H7 (cell line): ENCODE data around the gene KCNK5. TPM values are rescaled to one million over a fixed set of nuclear protein-coding genes. Genes with fewer than 3 reads are reported as not detected.

Experiments used
- DNase-seq: peaks from one replicate; pipeline ENCODE4 v3.0.0; 2012
- H3K27me3 ChIP-seq: 2 replicates; pipeline ENCODE4 v1.6.0; 2011; ENCODE audit warnings: mild to moderate bottlenecking, low read length; ENCODE audit not compliant: control insufficient read depth, insufficient read depth
- H3K36me3 ChIP-seq: replicated peaks from 2 replicates; pipeline ENCODE4 v1.5.1; 2011; ENCODE audit warnings: low read length; ENCODE audit not compliant: control insufficient read depth, insufficient read depth
- H3K4me3 ChIP-seq: 2 replicates; pipeline ENCODE4 v1.5.1; 2011; ENCODE audit warnings: low read depth, mild to moderate bottlenecking, control low read depth, low read length, moderate library complexity; ENCODE audit not compliant: insufficient read depth
- total RNA-seq: library from RNA; depleted of rRNA; stranded (reverse); fragments of >200 nt; shearing (Covaris generic); gene quantifications from 2 replicates; pipeline ENCODE4 v1.2.3, GENCODE V29; 2014

The KCNK5 gene
- total RNA-seq, 1 experiment from 2014 or later, result 23.8 TPM

DNA sequence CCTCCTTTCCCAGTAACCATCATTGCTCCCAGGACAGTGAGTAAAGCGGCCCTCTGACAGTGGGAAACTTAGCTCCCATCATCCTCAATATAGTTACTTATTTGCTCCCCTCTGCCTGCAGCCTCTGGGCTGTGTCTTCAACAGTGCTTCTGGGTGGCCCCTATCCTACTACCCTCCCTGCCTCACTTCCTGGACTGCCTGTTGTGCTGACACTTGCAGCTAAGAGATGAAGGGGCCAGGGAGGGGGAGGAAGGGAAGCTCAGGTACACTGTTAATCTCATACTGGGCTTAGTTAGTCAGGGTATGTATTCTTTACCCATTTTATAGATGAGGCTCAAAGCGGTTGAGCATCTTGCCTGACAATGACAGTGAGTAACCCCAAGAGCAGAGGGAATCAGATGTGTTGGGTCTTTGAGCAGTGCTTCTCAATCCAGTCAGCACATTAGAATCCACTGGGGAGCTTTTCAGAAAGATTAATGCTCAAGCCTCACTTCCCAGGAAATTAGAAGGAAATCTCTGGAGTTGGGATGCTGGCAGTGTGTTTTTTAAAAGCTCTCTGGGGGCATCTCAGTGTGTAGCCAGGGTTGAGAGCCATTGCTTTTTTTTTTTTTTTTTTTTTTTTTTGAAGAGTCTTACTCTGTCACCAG is 27.1 kb upstream of the KCNK5 start:
- DNase-seq, result peak; percentile 66
- H3K27me3 ChIP-seq, result no peaks in the 10 kb centered on the region
- H3K4me3 ChIP-seq, result no peak overlapping the region
- no peaks in the 10 kb centered on the region for H3K36me3 ChIP-seq

DNA sequence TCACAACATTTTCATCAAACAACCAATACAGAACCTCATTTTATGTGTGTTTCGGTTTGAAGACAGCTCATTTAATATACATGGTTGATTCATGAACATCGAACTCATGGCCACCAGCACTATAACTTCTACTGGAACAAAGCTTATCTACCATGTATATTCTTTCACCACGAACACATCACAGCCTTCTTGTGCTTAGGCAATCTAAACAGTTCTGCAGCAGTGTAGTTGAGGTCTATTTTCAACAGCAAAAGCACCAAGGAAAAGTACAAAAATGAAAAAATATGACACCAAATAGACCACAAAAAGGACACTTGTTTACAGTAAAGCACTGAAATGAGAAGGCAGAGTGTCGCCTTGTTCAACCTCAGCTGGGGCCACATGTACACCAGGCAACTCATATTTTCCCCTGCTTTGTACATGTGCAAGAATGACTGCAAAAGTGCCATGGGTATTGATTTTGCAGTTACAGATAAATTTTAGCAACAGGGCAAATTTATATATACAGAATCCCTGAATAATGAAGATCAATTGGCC is 25.8 kb upstream of the KCNK5 start:
- Histone ChIP-seq H3K36me3 (no peaks in the 10 kb centered on the region), H3K27me3 (no peaks in the 10 kb centered on the region), H3K4me3 (no peak overlapping the region)
- DNase-seq, result no peak

DNA sequence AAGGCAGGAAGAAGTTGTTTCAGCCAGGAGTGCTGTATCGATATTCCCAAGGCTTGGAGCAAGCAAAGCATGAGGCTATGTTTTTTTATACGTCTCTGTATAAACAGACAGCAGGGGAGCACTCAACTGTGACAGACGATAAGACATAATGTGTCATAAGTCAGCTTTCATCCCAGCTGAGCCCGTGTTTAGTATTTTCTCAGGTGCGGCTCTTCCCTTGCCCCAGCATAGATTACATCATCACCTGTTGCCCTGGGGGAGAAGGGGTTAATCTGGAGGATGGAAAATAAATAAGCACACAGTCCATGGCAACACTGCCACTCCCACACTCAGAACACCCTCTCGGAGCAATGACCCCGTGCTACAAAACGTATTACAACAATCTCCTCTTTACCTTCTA is 22.1 kb upstream of the KCNK5 start:
- DNase-seq, result no peak
- H3K36me3 ChIP-seq, result no peaks in the 10 kb centered on the region
- H3K27me3 ChIP-seq, result no peaks in the 10 kb centered on the region
- H3K4me3 ChIP-seq, result no peak overlapping the region

DNA sequence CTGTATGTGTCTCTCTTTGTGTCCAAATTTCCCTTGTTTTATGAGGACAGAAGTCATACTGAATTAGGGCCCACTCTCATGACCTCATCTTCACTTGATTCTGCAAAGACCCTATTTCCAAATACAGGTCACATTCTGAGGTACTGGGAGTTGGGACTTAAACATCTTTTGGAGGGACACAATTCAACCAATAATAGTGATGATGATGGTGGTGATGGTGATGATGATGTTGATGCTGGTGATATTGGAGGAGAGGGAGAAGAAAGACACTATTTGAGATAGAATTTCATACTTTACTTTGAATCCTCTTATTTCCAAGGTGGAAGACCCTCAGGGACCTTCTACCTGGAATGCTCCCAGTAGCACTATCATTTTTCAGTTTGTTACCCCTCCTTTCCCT is 21.2 kb upstream of the KCNK5 start:
- no peak for DNase-seq
- H3K27me3 ChIP-seq, result no peaks in the 10 kb centered on the region
- H3K4me3 ChIP-seq, result no peak overlapping the region

DNA sequence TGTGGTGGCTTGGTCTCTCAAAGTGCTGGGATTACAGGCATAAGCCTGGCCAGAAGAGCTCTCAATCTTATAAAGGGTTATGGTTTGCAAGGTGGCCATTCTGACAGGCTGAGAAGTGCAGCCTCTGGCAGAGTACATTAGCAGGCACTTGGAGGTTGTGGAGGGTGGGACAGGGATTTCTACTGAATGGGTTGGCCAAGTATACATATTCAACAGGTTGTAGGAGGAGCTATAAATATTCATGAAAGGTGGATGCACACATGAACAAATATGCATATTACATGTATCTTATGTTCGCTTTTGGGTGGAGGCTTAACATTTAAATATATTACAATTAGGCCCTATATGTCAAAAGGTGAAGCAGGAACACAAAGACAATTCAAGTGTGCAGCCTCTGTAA is 20.0 kb upstream of the KCNK5 start:
- Histone ChIP-seq H3K4me3 (no peak overlapping the region), H3K36me3 (no peaks in the 10 kb centered on the region), H3K27me3 (no peaks in the 10 kb centered on the region)
- DNase-seq, result no peak

More for the DNA sequence above, 21.2 kb upstream of the KCNK5 start:
- no peaks in the 10 kb centered on the region for H3K36me3 ChIP-seq

DNA sequence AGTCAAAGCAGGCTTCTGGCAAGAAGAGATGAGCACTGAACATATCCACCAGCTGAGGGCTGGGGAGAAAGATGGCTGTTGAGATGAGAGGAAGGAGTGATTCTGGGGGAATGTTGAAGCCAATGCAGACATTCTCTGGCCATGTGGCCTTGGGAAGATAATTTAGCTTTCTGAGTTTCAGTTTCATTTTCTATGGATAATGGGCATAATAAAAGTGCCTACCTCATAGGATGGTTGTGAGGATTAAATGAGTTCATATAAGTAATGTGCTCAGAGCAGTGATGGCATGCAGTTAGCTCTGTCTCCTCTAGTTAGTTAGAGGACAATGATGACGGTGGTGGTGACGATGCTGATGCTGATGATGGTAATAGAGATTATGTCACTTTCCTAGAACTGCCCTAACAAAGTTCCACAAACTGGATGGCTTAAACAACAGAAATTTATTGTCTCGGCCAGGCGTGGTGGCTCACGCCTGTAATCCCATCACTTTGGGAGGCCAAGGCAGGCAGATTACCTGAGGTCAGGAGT is 18.5 kb upstream of the KCNK5 start:
- no peak for DNase-seq
- H3K4me3 ChIP-seq, result no peak overlapping the region
- no peaks in the 10 kb centered on the region for H3K36me3 ChIP-seq
- no peaks in the 10 kb centered on the region for H3K27me3 ChIP-seq

DNA sequence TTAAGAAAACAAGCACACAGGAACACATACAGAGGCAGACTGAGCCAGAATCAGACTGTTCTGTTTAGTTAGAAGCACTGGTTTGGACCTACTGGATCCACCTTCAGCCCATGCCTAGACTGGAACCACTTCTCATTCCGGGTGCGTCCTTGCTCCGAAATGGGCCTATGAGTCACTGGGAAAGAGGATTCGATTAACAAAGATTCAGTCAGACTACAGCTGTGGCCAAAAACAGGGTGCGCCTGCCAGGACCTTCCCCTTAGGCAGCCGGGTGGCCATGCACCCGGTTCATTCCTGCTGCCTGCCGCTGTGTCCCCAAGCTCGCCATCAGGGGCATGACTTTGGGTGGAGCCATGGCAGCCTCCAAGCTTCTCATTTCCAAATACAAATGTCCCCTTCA is 14.5 kb upstream of the KCNK5 start:
- no peak for DNase-seq
- Histone ChIP-seq H3K4me3 (no peak overlapping the region), H3K27me3 (no peaks in the 10 kb centered on the region), H3K36me3 (no peaks in the 10 kb centered on the region)

DNA sequence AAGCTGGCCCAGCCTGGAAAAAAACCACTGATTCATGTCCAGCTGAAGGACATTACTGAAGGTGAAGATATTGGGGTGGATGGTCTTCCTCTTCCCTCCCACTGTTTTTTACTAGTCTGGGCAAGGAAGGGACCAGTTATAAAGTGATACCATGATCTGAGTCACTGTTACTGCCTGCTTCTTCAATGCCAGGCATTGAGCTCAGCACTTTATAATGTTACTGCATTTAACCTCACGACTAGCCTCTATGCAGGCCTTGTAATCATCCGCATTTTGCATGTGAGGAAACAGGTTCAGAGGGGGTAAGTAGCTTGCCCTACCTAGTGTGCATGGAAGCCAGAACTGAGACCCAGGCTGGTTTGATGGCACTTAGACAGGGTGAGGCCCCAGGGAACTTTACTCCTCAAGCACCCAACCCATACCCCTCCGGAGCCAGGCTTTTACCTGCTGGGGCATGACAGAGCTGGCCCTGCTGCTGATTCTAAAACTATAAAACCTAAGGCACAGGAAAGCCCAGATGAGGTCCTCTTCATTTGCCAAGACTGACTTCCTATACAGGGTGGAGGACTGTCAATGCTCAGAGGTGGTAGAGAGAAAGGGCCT is 11.0 kb upstream of the KCNK5 start:
- H3K4me3 ChIP-seq, result no peak overlapping the region
- no peaks in the 10 kb centered on the region for H3K36me3 ChIP-seq
- no peaks in the 10 kb centered on the region for H3K27me3 ChIP-seq
- no peak for DNase-seq

DNA sequence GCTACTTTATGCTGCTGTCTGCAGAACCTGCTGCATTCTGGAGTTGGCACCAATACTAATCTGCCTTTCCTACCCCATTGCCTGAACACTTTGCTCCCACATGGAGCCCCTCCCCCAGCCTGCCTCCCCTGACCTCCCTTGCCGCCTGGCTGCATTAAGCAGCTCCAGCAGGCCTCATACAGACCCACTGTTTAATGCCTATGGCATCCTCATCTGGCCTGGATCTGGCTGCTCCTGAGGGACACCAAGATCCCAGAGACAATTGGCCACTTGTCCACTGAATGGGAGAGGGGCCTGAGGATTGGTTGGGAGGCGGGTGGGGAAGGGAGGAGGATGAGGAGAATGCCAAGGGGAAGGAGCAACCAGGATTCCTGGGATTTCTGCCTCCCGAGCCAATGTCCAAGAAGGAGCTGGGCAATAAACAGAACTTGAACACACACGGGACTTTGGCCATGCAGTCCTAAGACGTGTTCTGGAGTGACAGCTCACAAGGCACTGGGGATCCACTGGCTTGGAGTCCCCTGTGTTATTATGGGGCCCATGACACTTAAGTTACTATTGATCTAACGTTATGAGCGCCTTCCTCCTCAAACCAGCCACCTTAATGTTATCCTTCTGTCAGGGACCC is 10.4 kb upstream of the KCNK5 start:
- H3K36me3 ChIP-seq, result no peaks in the 10 kb centered on the region
- H3K27me3 ChIP-seq, result no peaks in the 10 kb centered on the region
- no peak overlapping the region for H3K4me3 ChIP-seq
- DNase-seq, result peak; percentile 58

DNA sequence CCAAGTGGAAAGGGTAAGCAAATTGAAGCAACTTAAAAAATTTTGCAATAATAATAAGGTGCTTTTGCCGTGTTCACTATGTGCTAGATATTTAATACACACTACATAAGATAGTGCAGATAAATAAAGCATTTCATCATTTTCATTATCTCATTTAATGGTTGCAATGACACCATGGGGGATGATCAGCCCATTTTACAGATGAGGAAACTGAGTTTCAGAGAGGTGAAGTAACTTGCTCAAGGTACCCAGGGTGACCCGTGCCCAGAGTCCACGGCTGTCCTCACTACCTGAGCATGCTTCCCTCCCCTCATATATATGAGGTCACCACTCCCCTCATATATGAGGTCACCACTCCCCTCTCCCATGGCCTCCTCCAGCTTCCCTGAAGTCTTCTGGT is 7.5 kb upstream of the KCNK5 start:
- Histone ChIP-seq H3K4me3 (no peak overlapping the region), H3K27me3 (no peaks in the 10 kb centered on the region), H3K36me3 (no peaks in the 10 kb centered on the region)
- DNase-seq, result no peak

DNA sequence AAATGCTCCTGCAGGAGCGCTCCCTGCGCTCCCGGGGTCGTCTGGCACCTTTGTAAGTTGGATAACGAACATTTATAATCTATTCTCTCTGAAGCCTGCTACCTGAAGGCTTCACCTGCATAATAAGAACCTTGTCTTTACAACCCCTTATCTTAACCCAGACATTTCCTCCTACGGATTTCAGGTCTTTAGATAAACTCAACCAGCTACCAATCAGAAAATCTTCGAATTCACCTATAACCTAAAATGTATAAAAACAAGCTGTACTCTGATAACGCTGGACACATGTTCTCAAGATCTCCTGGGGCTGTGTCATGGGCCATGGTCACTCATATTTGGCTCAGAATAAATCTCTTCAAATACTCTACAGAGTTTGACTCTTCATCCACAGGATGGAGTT is 4.1 kb upstream of the KCNK5 start:
- no peaks in the 10 kb centered on the region for H3K36me3 ChIP-seq
- H3K27me3 ChIP-seq, result peaks cover 2% of the 10 kb centered on the region; the same call in 1 of the 2 replicates
- DNase-seq, result no peak
- no peak overlapping the region for H3K4me3 ChIP-seq

DNA sequence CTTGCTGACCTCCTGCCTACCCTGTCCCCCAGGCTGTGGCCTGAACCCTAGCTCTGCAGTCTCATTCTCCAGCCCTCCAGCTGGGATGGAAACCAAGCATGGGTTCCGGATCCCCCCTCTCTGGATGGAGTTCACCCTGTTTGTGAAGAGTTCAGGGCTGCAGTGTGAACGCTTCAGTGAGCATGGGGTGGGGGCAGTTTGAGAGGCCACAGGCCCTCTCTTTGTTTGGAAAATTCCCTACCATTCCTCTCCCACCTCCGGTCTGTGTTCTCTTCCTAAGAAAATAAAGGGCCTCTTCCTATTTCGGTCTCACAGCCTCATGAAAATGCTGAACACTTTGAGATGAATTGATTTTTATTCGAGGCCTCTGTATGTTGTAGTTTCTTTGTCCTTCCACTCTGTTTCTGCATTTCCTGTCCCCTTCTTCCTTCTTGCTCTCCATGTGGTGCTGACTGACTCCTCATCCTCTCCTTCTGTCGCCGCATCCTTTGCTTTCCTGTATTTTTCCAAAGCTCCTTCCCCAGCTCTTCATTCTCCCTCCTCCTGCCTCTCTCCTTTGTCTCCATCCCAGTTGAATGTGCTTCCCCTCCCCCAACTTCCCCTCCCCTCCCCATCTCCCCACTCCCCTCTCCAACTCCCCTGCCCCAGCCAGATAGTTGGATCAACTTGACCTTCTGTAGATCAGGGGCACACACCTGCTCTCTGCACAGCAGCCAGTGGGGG is 2.4 kb upstream of the KCNK5 start:
- peak; percentile 84 for DNase-seq

DNA sequence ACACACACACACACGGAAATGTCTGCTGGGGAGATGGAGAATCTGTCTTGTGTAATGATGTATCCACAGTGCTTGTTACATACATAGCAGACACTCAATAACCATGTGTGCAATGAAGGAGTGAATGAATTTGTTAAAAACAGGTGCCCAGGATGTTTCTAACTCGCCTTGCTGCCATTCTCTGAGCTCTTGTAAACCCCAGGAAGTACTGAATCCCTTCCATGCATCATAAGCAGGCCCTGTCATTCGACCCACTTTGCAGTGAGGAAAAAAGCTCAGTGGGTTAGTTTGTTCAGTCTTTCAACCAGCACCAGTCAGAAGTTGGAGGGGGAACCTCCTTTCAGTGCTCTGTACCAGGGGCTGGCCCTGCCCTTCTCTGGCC is 1.4 kb upstream of the KCNK5 start:
- Histone ChIP-seq H3K36me3 (no peaks in the 10 kb centered on the region), H3K27me3 (peaks cover 2% of the 10 kb centered on the region; the same call in 1 of the 2 replicates), H3K4me3 (no peak overlapping the region)
- peak; percentile 15 for DNase-seq

More for the DNA sequence above, 2.4 kb upstream of the KCNK5 start:
- Histone ChIP-seq H3K36me3 (no peaks in the 10 kb centered on the region), H3K27me3 (peaks cover 2% of the 10 kb centered on the region; the same call in 1 of the 2 replicates), H3K4me3 (no peak overlapping the region)

DNA sequence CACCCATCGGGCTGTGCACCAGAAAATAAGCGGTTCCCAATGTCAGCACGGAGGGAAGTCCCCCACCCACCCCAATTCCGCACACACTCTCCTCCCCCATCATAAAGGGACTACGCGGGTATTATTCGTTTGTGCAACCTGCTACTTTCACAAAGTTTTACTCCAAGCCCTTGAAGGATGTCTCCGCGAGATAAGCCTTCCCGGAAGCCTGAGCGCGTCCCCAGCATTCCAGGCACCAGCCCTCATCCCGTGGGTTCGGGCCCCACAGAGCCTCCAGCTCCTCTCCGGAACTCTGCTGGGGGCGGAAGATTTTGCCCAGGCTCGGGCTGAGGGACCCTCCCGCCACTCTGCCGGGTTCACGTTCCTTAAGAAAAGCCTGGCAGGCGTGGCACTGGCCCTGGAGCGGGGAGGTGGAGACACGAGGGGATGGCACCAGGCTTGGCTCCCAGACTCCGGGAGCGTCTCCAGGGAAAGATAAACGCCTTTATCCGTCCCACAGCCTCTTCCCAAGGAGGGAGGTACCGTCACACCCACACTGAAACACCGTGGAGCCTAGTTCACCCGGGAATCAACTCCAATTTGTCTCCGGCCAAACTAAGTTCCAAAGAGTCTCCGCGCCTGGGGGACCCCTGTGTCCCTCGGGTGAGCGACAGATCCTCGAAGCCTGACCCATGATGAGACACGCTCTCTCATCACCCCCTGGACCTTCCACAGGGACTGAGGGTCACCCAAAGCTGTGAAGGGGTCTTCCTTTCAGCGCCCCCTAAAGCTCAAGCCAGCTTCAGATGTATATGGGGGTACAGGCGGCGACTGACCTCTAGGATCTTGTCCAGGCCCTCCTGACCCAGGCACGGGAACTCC is 934 bp downstream of the KCNK5 start:
- no peaks in the 10 kb centered on the region for H3K36me3 ChIP-seq
- H3K4me3 ChIP-seq, result peak overlapping the region; percentile 75
- DNase-seq, result peak; percentile 64
- peaks cover 2% of the 10 kb centered on the region; the same call in 1 of the 2 replicates for H3K27me3 ChIP-seq
